ENCODE measurements around the gene TMEM132E. TPM values are rescaled to one million over a fixed set of nuclear protein-coding genes. Genes with fewer than 3 reads are reported as not detected.

The TMEM132E gene
- total RNA-seq, 3 donors from 2014 or later (not counting 1 experiment from before 2014, with no cell fraction given), result 0.05 to 0.08 TPM; not detected in 1

- Histone ChIP-seq H3K27me3 (ENCODE audit: control insufficient read depth, insufficient read depth, low read length) (peaks cover under 1% of the 10 kb centered on the region), H3K4me3 (ENCODE audit: low read length) (no peak overlapping the region), H3K27ac (ENCODE audit: low read length) (no peak overlapping the region), H3K36me3 (ENCODE audit: control insufficient read depth, insufficient read depth, low read length) (no peaks in the 10 kb centered on the region), H3K4me1 (ENCODE audit: control insufficient read depth, insufficient read depth, low read length) (no peaks in the 10 kb centered on the region), H3K9me3 (ENCODE audit: control insufficient read depth, insufficient read depth, low read length) (no peaks in the 10 kb centered on the region)
- Mint-ChIP-seq H3K27me3 (ENCODE audit: low read depth in 2 of 2) (peaks cover 17 to 43% of the 10 kb centered on the region in 2 donors), H3K36me3 (no peaks in the 10 kb centered on the region), H3K4me1 (no peaks in the 10 kb centered on the region), H3K4me3 (no peak overlapping the region), H3K27ac (no peak overlapping the region), H3K9me3 (peaks cover 0 to 3% of the 10 kb centered on the region in 2 donors)
- ATAC-seq (no peak), DNase-seq (no peak)
- intact Hi-C loops (cut with micrococcal nuclease), result no loop called here
- TF ChIP-seq, protein P1, sequence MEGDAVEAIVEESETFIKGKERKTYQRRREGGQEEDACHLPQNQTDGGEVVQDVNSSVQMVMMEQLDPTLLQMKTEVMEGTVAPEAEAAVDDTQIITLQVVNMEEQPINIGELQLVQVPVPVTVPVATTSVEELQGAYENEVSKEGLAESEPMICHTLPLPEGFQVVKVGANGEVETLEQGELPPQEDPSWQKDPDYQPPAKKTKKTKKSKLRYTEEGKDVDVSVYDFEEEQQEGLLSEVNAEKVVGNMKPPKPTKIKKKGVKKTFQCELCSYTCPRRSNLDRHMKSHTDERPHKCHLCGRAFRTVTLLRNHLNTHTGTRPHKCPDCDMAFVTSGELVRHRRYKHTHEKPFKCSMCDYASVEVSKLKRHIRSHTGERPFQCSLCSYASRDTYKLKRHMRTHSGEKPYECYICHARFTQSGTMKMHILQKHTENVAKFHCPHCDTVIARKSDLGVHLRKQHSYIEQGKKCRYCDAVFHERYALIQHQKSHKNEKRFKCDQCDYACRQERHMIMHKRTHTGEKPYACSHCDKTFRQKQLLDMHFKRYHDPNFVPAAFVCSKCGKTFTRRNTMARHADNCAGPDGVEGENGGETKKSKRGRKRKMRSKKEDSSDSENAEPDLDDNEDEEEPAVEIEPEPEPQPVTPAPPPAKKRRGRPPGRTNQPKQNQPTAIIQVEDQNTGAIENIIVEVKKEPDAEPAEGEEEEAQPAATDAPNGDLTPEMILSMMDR (IDR thresholded peaks at IDR 0.05), result no peak
- WGBS (ENCODE audit: insufficient coverage), result no CpG with 5 or more reads among the region's 2 CpGs
Observed at GRCh38 chr17:34683390-34683789, 104.0 kb downstream of the TMEM132E start.

Other genes starting within 250 kb of the TMEM132E start
- gene CCL13, start 223.1 kb upstream of the TMEM132E start, total RNA-seq, result not detected
- gene CCL1, start 216.3 kb upstream of the TMEM132E start, total RNA-seq, result not detected